ENCODE results near the gene PRTFDC1.
"Not testable (repeated sequence)": the region's sequence is repeated elsewhere in the genome, so short reads cannot be mapped to it uniquely, and the experiment has no call there.

PRTFDC1 gene

DNA sequence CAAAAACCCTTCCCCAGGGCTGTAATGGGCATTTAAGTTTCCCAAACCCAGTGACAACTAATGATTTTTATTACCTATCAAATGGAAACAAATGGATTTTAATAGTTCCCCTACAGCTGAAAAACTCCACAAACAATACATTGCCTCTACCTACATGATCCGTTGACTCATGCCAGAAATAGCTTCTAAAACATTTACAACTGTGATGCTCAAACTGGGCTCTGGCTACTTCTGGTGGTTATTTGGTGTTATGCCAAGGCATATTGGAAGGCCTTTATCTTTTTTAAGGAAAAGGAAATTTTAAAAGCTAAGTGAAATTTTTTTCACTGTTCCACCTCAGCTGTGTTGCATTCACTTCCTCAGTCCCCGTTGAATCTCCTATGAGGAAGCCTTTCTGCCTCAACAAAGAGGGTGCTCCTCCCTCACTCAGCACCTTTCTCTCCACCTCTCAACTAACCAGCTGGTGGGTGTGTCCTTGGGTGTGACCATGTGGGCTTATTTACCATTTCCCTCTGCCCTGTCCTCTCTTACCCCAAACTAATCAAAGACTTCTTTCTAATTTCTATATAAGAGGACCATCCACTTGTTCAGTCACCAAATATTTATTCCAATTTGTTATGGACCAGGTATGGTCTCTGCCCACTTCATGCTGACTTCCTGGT is 82.9 kb downstream of the PRTFDC1 start:
- no peak for DNase-seq

DNA sequence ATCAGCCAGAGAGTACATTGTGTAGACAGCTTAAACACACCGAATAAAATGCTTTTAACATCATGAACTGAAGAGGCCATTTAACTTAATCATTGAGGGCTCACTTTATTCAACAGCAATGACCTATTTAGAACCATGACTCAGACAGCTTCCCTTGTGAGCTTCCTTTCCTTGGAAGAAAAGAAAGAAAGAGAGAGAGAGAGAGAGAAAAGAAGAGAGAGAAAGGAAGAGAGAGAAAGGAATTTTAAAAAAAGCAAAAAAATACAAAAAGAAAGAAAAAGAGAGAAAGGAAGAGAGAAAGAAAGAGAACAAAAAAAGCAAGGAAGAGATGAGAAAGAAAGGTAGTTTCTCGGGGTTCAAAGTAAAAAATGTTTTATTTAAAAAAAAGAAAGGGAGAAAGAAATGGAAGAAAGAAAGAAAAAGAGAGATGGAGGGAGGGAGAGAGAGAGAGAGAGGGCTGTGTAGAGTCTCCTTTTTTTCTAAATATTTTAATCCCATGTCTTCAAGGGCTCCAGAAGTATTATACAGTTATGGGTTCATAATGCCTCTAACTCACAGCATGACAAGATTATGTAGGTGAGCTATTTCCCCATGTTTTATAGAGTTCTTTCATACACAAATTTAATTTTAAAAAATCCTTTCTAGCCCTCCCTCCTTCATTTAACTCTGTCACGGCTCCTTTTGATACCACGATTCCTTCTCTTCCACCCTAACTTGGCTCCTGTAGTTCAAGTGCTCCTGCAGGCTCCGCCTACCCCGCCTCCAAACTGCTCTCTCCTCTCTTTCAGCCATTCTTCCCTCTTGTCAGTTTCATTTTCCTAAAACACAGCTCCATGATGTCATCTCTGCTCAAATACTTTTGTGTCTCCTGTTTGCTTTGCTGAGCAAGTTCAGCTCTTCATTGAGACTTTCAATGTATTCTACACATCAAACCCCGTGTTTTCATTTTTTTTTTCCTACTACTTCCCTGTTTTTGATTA is 85.5 kb downstream of the PRTFDC1 start:
- DNase-seq: no peak

DNA sequence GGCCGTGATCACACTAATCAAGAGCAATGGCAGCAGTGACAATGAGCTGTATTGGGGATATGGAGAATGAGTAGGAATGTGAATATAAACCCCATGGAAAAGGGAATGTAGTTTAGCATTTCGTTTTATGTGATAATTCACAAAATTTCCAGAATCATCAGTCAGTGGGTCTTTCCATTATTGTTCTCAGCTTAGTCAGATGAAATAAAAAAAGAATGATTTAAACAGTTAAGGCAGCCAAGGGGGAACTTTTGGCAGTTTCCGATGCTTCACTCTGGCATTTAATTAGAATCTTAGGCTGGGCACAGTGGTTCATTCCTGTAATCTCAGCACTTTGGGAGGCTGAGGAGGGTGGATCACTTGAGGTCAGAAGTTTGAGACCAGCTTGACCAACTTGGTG is 86.6 kb downstream of the PRTFDC1 start:
- no peak for DNase-seq

DNA sequence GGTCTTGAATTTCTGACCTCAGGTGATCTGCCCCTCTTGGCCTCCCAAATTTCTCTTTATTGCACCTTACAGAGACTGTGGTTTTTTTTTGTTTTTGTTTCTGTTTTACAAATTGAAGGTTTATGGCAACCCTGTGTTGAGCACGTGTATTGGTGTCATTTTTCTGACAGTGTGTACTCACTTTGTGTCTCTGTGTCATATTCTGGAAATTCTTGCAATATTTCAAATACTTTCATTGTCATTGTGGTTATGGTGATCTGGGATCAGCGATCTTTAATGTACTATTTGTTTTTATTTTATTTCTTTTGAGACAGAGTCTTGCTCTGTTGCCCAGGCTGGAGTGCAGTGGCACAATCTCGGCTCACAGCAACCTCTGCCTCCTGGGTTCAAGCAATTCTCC is 89.8 kb downstream of the PRTFDC1 start:
- DNase-seq: no peak

DNA sequence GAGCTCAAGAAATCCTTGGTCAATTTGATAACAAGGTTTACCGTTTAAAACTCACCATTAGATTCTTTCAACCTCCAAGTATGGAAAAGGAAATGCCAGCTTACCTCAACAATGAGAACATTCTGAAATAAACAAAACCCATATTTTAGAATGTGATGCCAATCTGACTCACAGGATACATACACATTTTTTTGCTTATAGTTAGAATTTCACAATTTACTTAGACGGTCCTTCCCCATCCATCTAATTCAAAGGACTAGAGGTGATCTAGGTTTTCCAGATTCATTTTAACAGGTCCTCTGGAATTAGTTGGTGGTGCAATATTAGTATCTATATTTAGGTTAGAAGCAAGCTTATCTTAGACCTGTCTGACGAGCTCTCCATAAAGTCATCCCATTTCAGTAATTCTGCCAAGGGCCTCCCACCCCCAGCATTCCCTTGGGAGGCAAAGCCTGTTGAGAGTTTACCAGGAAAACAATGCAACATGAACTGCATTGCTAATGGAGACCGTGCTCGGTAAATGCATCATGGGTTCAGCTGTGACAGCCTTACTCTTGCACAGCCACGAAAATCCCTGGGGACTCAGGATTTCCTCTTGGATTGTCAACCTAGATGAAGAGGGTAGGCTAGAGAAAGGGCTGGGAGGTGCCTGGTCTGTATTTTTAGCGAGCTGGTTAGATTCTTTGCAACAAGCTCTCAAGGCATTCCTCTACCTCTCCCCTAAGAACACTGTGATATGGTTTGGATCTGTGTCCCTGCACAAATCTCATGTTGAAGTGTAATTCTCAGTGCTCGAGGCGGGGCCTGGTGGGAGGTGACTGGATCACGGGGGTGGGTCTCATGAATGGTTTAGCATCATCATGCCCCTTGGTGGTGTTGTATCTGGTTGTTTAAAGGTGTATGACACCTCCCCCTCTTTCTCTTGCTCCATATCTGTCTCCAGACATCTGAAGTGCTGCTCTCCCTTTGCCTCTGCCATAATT is 93.8 kb downstream of the PRTFDC1 start:
- no peak for DNase-seq

DNA sequence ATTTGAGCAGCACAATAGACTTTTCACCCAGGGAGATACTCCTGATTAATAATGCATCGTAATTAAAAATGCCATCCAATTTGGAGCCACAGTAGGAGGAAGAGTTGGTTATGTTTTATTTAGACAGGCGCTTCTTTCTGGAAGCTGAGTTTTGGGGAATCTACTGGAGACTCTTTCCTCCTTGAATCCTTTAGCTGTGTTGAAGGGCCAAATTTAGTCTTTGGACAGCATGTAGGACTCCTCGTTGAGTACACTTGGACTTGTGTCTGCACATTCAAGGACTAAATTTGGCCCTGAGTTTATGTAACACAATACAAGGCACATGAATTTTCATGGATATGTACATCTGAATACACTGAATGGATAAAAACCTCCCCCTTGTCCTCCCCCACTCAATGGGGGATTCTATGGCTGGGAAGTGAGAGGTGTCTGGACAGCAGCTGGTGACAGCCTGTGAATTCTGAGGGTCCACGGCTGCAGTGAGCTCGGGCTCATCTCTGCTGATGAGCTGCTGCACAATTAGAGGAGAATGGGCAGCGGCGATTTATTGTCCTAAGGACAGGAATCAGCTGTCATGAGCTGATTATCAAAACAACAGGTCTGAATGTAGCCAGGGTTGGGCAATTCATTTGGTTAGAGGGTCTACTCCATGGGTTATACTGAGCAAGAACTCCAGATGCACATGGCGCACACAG is 95.2 kb downstream of the PRTFDC1 start:
- no peak for DNase-seq

GRCh38 chr10:24854256-24854655 is 98.2 kb downstream of the PRTFDC1 start:
- DNase-seq: no peak

GRCh38 chr10:24853661-24854060 is 98.7 kb downstream of the PRTFDC1 start:
- DNase-seq: no peak

DNA sequence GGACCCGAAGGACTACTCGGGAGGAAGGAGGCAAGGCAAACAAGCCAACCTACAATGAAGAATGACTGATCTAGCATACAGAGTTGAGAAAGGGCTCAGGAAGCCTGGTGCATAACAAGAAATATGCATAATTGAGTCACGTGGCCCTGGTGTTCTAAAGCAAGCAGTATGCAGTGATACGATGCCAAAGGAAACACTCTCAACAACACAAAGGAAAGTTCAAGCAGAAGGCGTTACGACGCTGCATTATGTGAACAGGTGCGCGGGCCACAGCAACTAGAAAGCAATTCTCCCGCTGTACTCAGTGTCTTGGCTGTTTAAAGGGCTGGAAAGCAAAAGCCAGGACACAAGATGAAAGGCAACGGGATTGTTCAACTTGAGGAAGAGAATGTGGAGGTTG is 100.8 kb downstream of the PRTFDC1 start:
- DNase-seq: no peak

DNA sequence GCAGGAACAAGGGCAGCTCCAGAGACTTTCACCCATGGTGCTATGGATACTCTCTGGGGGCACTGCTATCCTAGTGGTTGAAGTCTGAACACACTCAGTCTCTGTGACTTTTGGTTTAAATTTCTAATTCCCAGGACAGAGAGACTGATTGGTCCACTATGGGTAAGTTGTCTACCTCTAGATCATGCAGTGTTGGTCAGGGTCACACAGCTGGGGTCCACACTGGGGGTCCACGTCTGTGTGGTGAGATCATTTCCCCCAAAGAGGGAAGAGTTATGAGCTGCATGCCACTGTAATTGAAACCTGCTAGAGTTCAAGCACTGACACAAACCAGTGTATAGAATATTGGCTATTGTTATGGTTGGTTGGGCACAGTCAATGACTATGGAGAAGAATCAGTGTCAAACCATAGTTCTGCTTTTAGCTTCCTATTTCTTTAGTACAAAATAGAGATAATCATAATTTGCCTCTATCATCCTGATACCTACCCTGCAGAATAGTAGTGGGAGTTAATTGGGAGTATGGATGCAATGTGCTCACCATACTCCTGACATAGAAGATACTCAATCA is 101.6 kb downstream of the PRTFDC1 start:
- no peak for DNase-seq

- DNase-seq: no peak
Observed at GRCh38 chr10:24849501-24850299, 102.7 kb downstream of the PRTFDC1 start.

GRCh38 chr10:24849051-24849450 is 103.4 kb downstream of the PRTFDC1 start:
- DNase-seq: no peak

GRCh38 chr10:24848195-24848594 is 104.2 kb downstream of the PRTFDC1 start:
- no peak for DNase-seq

GRCh38 chr10:24847112-24848070 is 105.0 kb downstream of the PRTFDC1 start:
- no peak for DNase-seq

DNA sequence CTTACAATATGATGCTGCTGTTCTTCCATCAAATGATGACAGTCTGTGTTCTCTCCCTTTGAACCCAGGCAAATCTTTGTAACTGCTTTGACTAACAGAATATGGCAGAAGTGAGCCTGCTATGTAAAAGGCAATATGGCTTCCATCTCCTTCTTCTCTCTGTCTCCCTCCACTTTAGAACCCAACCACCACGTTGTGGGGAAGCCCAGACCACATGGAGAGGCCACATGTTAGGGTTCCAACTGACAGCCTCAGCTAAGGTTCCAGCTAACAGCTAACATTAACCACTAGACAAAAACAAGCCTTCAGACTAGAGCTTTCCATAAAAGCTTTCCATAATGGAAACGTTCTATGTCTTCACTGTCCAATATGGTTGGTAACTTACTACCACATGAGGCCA is 107.7 kb downstream of the PRTFDC1 start:
- no peak for DNase-seq

DNA sequence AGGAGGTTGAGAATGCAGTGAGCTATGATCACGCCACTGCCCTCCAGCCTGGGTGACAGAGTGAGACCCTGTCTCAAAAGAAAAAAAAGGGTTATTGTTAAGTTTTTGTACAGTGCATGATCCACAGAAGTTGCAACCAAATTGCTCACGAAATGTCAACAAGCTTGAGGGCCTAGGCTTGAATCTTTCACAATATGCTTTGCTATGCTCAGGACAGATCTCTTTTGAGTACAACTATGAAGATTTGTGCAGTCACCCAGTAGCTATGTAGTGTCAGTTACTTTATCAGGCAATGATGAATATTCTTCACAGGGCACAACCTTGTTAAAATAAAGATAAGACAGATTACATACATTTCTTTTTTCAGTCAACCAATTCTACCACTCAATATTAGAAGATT is 109.2 kb downstream of the PRTFDC1 start:
- DNase-seq: no peak

GRCh38 chr10:24842856-24843255 is 109.5 kb downstream of the PRTFDC1 start:
- DNase-seq: no peak

DNA sequence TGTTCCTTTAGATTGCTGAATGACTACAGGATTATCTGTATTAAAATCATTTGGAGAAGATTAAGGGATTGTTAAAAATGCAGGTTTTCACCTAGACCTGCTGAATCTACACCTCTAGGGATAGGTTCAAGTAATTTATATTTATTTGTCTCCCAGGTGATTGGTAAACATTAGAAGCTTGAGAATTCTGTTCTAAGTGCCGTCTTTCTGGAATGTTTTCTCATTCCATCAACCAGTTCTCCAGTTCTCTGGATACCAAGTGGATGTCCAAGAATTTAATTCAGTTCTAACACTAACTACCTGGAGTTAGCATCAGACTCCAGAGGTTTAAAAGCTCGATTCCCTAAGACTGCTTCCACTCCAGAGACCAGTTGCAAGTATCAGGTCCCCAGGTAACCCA is 110.9 kb downstream of the PRTFDC1 start:
- no peak for DNase-seq

DNA sequence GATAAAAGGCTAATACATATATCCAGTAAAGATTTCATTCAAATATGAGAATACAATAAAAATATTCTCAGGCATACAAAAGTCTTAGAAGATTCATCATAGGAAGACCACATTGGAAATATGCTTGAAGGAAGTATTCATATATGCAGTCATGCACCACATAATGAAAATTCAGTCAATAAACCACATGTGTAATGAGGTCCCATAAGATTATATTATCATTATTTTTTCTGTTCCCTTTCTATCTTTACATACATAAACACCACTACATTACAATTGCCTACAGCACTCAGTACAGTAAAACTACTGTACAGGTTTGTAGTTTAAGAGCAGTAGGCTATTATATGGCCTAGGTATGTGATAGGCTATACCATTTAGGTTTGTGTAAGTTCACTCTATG is 111.6 kb downstream of the PRTFDC1 start:
- DNase-seq: no peak

DNA sequence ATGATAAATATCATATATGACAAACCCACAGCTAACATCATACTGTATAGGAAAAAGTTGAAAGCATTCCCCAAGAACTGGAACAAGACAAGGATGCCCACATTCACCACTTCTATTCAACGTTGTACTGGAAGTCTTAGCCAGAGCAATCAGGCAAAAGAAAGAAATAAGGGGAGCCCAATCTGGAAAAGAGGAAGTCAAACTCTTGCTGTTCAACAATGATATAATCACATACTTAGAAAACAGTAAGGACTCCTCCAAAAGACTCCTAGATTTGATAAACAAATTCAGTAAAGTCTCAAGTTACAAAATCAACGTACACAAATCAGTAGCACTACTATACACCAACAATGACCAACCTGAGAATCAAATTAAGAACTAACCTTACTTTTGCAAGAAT is 114.6 kb downstream of the PRTFDC1 start:
- DNase-seq: not testable (repeated sequence)
